Dendritic cell treated with granulocyte-macrophage colony-stimulating factor and Interleukin-4, amounts not matched to agents 40 ng/mL and 50 ng/mL, for 4 days (primary cell): ENCODE measurements around the gene EIF4B.
"Not testable (repeated sequence)": the region's sequence is repeated elsewhere in the genome, so short reads cannot be mapped to it uniquely, and the experiment has no call there.

ENCODE experiments used
- H3K27ac Mint-ChIP-seq: one replicate; pipeline ENCODE4 v1.8.0; 2022; ENCODE audit warnings: mild to moderate bottlenecking, mixed read lengths
- H3K27me3 Mint-ChIP-seq: one replicate; pipeline ENCODE4 v1.8.0; 2022; ENCODE audit warnings: mild to moderate bottlenecking, mixed read lengths
- H3K36me3 Mint-ChIP-seq: one replicate; pipeline ENCODE4 v1.8.0; 2022; ENCODE audit warnings: low read depth, mixed read lengths
- H3K4me1 Mint-ChIP-seq: one replicate; pipeline ENCODE4 v1.8.0; 2022; ENCODE audit warnings: low read depth, mixed read lengths
- H3K4me3 Mint-ChIP-seq: one replicate; pipeline ENCODE4 v1.8.0; 2022; ENCODE audit warnings: mild to moderate bottlenecking, moderate library complexity, mixed read lengths
- H3K9me3 Mint-ChIP-seq: one replicate; pipeline ENCODE4 v1.8.0; 2022; ENCODE audit warnings: mixed read lengths
- intact Hi-C: fragments of 100-400 bp; cut with micrococcal nuclease; formaldehyde crosslinking; loops from one replicate; pipeline ENCODE4 v1.15.0; 2022

The EIF4B gene

GRCh38 chr12:52980650-52981423 is 25.4 kb upstream of the EIF4B start:
- peaks cover 21% of the 10 kb centered on the region for H3K27me3 Mint-ChIP-seq
- H3K9me3 Mint-ChIP-seq, result no peaks in the 10 kb centered on the region
- intact Hi-C loops, result loop anchor here (1.0 to 10.0 kb wide), 4 partner anchors 97 to 826 kb away; no protein-coding TSS in a partner anchor
- H3K36me3 Mint-ChIP-seq, result no peaks in the 10 kb centered on the region
- no peak overlapping the region for H3K4me3 Mint-ChIP-seq
- H3K4me1 Mint-ChIP-seq, result no peaks in the 10 kb centered on the region
- H3K27ac Mint-ChIP-seq, result no peak overlapping the region

DNA sequence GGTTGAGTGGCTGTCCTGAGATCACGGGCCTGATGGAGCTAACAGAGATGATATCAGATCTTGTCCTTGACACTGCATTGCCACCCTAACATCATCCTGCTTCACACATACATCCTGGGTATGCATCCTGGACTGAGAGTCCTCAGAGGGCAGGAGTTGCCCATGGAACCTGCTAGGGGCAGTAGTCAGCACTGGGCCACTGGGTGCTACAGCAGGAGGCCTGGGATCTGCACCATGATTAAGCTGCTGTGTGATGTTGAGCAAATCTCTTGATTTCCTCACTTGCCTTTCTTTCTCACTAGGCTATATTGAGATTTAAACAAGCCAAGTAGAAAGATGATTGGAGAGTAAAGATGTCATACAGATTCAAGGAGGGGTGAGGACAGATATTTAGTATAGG is 22.1 kb upstream of the EIF4B start:
- intact Hi-C loops, result loop anchor here (5.0 to 10.0 kb wide), 3 partner anchors 402 to 829 kb away; no protein-coding TSS in a partner anchor
- peaks cover 9% of the 10 kb centered on the region for H3K27me3 Mint-ChIP-seq
- no peaks in the 10 kb centered on the region for H3K9me3 Mint-ChIP-seq

DNA sequence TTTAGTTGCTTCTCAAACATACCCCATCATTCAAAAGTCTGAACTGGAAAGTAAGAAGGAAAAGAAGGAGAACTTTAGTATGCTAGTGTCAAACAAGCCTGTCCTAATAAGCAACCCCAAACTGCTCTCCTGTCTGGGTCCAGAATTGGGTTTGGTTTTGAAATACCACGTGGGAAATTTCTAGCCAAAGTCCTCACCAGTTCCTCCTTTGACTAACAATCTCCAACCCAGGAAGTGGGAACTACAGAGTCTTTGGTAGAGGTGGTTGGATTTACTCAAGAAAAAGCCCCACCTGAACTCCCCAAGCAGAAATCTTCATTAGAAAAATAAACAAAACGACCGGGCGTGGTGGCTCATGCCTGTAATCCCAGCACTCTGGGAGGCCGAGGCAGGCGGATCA is 17.4 kb upstream of the EIF4B start:
- Mint-ChIP-seq H3K4me3 (no peak overlapping the region), H3K36me3 (no peaks in the 10 kb centered on the region), H3K27ac (no peak overlapping the region), H3K4me1 (no peaks in the 10 kb centered on the region), H3K27me3 (no peaks in the 10 kb centered on the region), H3K9me3 (no peaks in the 10 kb centered on the region)
- intact Hi-C loops, result loop anchor here (10.0 kb wide), 1 partner anchor 834 kb away; no protein-coding TSS in a partner anchor

More for the DNA sequence above, 22.1 kb upstream of the EIF4B start:
- Mint-ChIP-seq H3K27ac (no peak overlapping the region), H3K36me3 (no peaks in the 10 kb centered on the region), H3K4me1 (no peaks in the 10 kb centered on the region), H3K4me3 (no peak overlapping the region)

DNA sequence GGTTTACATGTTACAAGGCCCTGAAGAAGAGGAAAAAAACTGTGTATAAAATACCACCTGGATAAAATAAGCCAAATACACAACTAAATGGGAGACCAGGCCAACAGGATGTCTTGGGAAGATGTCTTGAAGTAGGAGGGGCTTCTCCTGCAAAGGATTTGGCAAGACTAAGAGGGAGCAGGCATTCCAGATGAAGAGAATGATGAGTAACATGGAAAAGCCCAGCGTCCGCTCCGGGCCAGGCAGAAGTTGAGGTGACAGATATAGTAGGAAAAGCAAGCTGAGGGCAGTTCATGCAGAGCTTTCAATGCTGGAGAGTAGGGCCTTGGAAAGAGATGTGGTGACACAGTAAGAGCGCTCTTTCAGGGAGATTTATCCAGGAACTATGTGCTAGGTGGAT is 16.1 kb upstream of the EIF4B start:
- H3K4me1 Mint-ChIP-seq, result no peaks in the 10 kb centered on the region
- no peaks in the 10 kb centered on the region for H3K9me3 Mint-ChIP-seq
- no peaks in the 10 kb centered on the region for H3K27me3 Mint-ChIP-seq
- H3K27ac Mint-ChIP-seq, result no peak overlapping the region
- no peak overlapping the region for H3K4me3 Mint-ChIP-seq
- no peaks in the 10 kb centered on the region for H3K36me3 Mint-ChIP-seq
- intact Hi-C loops, result no loop called here

- H3K27me3 Mint-ChIP-seq, H3K27ac Mint-ChIP-seq, intact Hi-C loops, H3K4me1 Mint-ChIP-seq, H3K4me3 Mint-ChIP-seq, H3K36me3 Mint-ChIP-seq, H3K9me3 Mint-ChIP-seq: not testable (repeated sequence)
Observed at GRCh38 chr12:52992240-52992639, 14.0 kb upstream of the EIF4B start.

DNA sequence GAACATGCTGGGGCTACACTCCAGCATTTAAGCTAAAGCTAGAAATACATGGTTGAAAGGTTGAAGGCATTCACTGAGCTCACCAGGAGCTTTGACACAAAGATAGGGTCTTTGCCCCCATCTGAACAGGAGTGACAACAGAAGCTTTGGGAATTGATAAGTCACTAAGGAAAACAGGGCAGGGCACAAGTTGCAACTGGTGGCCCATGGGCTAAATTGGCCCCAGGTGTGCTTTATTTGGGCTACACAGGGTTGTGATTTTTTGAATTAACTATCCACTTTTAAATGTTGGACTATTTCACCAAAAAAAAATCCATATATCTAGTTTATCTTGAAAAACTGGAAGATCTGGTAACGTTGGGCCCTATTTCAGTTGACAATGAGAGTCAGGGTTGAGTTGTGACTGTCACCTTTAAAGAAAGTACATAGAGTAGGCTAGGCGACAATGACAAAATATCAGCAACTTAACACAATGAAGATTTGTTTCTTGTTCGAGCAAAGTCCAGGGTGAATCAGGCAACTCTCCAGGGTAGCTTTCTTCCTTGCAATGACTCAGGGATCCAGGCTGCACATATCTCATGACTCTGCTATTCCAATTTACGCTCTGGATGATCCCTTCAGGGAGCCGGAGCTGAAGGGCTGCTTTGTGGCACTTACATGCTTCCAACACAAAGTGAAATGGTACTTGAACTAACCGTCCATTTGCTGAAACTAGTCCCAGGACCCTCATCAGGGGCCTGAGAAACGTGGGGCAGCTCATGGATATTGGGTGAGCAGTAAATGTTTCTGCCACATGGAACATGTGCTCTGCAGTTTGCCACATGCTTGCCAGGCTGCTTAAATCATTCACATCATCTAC is 13.3 kb upstream of the EIF4B start:
- intact Hi-C loops, result no loop called here
- no peak overlapping the region for H3K4me3 Mint-ChIP-seq
- no peaks in the 10 kb centered on the region for H3K36me3 Mint-ChIP-seq

DNA sequence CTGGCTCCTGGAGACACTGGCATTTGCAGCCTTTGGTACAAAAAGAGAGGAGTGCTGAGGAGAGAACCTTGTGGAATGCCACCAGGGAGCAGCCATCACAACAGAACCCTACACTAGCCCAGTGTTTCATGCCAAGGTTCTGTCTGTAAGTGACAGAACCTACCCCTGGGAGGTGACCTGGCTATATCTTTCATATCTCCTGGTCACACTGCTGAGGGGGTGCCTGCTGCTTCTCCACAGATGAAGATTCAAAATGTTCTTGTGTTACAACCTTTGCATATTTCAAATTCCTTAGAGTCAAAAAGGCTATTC is 12.7 kb upstream of the EIF4B start:
- Mint-ChIP-seq H3K9me3 (no peaks in the 10 kb centered on the region), H3K27me3 (no peaks in the 10 kb centered on the region), H3K27ac (no peak overlapping the region), H3K36me3 (no peaks in the 10 kb centered on the region), H3K4me3 (no peak overlapping the region), H3K4me1 (peaks cover 5% of the 10 kb centered on the region)
- intact Hi-C loops, result no loop called here

More for the DNA sequence above, 13.3 kb upstream of the EIF4B start:
- Mint-ChIP-seq H3K4me1 (peaks cover 5% of the 10 kb centered on the region), H3K27ac (no peak overlapping the region), H3K9me3 (no peaks in the 10 kb centered on the region), H3K27me3 (no peaks in the 10 kb centered on the region)

GRCh38 chr12:53004178-53004577 is 2.1 kb upstream of the EIF4B start:
- H3K4me3 Mint-ChIP-seq, result no peak overlapping the region
- peaks cover 32% of the 10 kb centered on the region for H3K36me3 Mint-ChIP-seq
- intact Hi-C loops, result no loop called here

DNA sequence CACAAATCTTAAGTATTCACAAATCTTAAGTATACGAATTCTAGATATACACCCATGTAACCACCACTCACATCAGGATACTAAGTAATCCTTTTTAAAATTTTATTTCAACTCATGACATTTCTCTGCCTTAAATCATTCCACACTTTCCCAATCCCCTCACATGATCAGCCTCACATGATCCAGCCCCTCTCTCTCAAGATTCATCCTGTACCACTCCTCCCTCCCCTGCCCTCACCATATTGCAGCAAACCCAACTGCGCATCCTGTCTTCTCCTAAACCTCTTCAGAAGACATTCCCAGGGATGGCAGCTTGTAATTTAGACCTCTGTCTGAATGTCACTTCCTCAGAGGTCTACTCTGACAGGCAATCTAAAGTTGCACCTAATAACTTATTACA is 1.7 kb upstream of the EIF4B start:
- no peaks in the 10 kb centered on the region for H3K9me3 Mint-ChIP-seq
- H3K27ac Mint-ChIP-seq, result peak overlapping the region; percentile 99
- H3K27me3 Mint-ChIP-seq, result peaks cover 7% of the 10 kb centered on the region
- H3K36me3 Mint-ChIP-seq, result peaks cover 32% of the 10 kb centered on the region
- intact Hi-C loops, result no loop called here
- H3K4me3 Mint-ChIP-seq, result no peak overlapping the region
- H3K4me1 Mint-ChIP-seq, result peaks cover 26% of the 10 kb centered on the region

More at GRCh38 chr12:53004178-53004577, 2.1 kb upstream of the EIF4B start:
- H3K27ac Mint-ChIP-seq, result peak overlapping the region; percentile 99
- H3K27me3 Mint-ChIP-seq, result peaks cover 7% of the 10 kb centered on the region
- H3K9me3 Mint-ChIP-seq, result no peaks in the 10 kb centered on the region
- peaks cover 26% of the 10 kb centered on the region for H3K4me1 Mint-ChIP-seq

DNA sequence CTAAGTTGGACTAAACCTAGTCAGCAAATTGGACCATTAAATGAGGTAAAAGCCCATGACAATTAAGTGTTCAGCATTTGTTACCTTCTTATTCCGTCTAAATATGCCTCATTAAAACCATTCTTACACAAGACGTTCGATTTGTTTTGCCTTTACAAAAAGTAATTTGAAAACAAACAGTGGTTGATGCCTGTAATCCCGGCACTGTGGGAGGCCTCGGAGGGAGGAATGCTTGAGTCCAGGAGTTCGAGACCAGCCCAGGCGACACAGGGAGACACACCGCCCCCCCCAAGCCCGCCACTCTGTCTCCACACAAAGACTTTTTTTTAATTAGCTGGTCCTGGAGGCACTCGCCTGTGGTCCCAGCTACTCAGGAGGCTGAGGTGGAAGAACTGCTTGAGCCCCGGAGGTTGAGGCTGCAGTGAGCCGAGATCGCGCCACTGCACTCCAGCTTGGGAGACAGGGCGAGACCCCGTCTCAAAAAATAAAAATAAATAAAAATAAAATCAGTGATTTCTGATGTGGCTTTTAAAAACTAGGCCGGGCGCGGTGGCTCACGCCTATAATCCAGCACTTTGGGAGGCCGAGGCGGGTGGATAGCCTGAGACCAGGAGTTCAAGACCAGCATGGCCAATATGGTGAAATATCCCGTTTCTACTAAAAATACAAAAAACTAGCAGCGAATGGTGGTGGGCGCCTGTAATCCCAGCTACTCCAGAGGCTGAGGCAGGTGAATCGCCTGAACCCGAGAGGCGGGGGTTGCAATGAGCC is 856 bp upstream of the EIF4B start:
- H3K27ac Mint-ChIP-seq, result peak overlapping the region; percentile 99
- H3K4me1 Mint-ChIP-seq, result peaks cover 26% of the 10 kb centered on the region
- intact Hi-C loops, result no loop called here
- peaks cover 4% of the 10 kb centered on the region for H3K27me3 Mint-ChIP-seq
- H3K36me3 Mint-ChIP-seq, result peaks cover 37% of the 10 kb centered on the region
- H3K4me3 Mint-ChIP-seq, result peak overlapping the region; percentile 94
- no peaks in the 10 kb centered on the region for H3K9me3 Mint-ChIP-seq

GRCh38 chr12:53006810-53007309 is 604 bp downstream of the EIF4B start:
- Mint-ChIP-seq H3K27ac (peak overlapping the region; percentile 99), H3K4me3 (peak overlapping the region; percentile 94), H3K9me3 (no peaks in the 10 kb centered on the region), H3K27me3 (no peaks in the 10 kb centered on the region), H3K4me1 (peaks cover 36% of the 10 kb centered on the region), H3K36me3 (peaks cover 51% of the 10 kb centered on the region)
- intact Hi-C loops, result no loop called here

GRCh38 chr12:53007343-53007742 is 1.1 kb downstream of the EIF4B start:
- Mint-ChIP-seq H3K4me1 (peaks cover 36% of the 10 kb centered on the region), H3K27ac (peak overlapping the region; percentile 99), H3K27me3 (no peaks in the 10 kb centered on the region), H3K9me3 (no peaks in the 10 kb centered on the region), H3K36me3 (peaks cover 55% of the 10 kb centered on the region), H3K4me3 (peak overlapping the region; percentile 94)
- intact Hi-C loops, result no loop called here

DNA sequence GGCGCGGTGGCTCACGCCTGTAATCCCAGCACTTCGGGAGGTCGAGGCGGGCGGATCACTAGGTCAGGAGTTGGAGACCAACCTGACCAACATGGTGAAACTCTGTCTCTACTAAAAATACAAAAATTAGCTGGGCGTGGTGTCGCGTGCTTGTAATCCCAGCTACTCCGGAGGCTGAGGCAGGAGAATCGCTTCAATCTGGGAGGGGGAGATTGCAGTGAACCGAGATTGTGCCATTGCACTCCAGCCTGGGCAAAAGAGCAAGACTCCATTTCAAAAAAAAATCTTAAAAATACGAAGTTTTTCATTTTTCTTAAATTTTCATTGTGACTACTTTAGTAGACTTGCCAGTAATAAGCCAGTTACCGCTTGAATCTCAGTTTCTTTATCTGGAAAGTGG is 2.5 kb downstream of the EIF4B start:
- H3K4me3 Mint-ChIP-seq, intact Hi-C loops, H3K9me3 Mint-ChIP-seq, H3K27ac Mint-ChIP-seq, H3K27me3 Mint-ChIP-seq: not testable (repeated sequence)
- peaks cover 62% of the 10 kb centered on the region for H3K36me3 Mint-ChIP-seq
- H3K4me1 Mint-ChIP-seq, result peaks cover 36% of the 10 kb centered on the region
